GM12864 (cell line): ENCODE results near the gene UGT1A6.

ENCODE experiments used
- DNase-seq: peaks from one replicate; pipeline ENCODE4 v3.0.0-alpha.2; 2011; ENCODE audit warnings: low read depth
- H3K4me3 ChIP-seq: 2 replicates; pipeline ENCODE4 v1.5.1; 2011; ENCODE audit warnings: mild to moderate bottlenecking, low read depth, low read length, control low read depth
- TF ChIP-seq, protein P1 (sequence below): IDR thresholded peaks from 2 replicates; pipeline ENCODE4 v1.5.1; 2011; ENCODE audit warnings: low read depth, mild to moderate bottlenecking, moderate library complexity, low read length, control low read depth, inconsistent platforms; ENCODE audit errors: missing control alignments

The UGT1A6 gene

DNA sequence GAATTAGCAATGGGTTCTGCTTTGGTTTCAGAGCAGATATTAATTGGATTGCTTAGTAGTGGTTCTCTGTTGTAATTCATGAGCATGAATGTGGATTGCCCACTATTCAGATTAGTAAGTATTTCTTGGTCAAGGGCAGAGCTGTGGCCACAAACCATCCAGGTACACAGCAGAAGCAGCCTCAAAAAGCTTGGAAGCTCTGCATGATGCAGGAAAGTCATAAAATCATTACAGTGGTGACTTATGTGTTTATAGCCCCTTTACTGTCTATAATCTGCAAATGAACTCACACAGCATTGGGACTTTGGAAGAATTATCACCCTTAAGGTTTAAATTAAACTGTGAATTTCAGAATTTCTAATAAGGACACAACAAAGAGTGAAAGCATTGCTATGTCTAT lies 65.5 kb downstream of the UGT1A6 start:
- no peak for DNase-seq
- no peak overlapping the region for H3K4me3 ChIP-seq
- TF ChIP-seq, protein P1, sequence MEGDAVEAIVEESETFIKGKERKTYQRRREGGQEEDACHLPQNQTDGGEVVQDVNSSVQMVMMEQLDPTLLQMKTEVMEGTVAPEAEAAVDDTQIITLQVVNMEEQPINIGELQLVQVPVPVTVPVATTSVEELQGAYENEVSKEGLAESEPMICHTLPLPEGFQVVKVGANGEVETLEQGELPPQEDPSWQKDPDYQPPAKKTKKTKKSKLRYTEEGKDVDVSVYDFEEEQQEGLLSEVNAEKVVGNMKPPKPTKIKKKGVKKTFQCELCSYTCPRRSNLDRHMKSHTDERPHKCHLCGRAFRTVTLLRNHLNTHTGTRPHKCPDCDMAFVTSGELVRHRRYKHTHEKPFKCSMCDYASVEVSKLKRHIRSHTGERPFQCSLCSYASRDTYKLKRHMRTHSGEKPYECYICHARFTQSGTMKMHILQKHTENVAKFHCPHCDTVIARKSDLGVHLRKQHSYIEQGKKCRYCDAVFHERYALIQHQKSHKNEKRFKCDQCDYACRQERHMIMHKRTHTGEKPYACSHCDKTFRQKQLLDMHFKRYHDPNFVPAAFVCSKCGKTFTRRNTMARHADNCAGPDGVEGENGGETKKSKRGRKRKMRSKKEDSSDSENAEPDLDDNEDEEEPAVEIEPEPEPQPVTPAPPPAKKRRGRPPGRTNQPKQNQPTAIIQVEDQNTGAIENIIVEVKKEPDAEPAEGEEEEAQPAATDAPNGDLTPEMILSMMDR: no peak

DNA sequence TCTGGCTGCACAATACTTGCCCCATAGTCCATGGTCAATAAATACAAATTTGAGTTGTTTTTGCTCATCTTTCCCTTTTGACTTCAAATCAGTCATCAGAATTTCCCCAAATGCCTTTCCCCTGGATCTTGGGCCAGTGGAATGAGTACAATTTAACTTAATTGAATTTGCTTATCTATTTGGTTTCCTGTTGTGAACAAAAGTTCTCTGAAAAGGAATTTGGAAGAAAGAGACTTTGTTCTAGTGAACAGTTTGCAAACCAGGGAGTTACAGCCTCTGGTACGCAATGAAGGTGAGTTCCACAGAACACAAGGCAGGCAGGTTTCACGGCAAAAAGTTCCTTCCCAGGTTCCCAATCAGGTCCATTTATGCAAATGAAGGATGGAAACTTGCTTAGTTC lies 66.2 kb downstream of the UGT1A6 start:
- no peak for DNase-seq

DNA sequence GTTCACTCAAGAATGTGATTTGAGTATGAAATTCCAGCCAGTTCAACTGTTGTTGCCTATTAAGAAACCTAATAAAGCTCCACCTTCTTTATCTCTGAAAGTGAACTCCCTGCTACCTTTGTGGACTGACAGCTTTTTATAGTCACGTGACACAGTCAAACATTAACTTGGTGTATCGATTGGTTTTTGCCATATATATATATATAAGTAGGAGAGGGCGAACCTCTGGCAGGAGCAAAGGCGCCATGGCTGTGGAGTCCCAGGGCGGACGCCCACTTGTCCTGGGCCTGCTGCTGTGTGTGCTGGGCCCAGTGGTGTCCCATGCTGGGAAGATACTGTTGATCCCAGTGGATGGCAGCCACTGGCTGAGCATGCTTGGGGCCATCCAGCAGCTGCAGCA lies 67.4 kb downstream of the UGT1A6 start, which contains the start of gene UGT1A1:
Gene UGT1A1 (plus strand): TSS at position 228 of the 400 bp plus-strand sequence. CDS start 18 bp downstream, at position 246.
- H3K4me3 ChIP-seq: no peak within 1 kb of the TSS
- DNase-seq: no peak
- TF ChIP-seq, protein P1: no peak

More for the DNA sequence above, 66.2 kb downstream of the UGT1A6 start:
- H3K4me3 ChIP-seq: no peak overlapping the region
- TF ChIP-seq, protein P1: no peak

DNA sequence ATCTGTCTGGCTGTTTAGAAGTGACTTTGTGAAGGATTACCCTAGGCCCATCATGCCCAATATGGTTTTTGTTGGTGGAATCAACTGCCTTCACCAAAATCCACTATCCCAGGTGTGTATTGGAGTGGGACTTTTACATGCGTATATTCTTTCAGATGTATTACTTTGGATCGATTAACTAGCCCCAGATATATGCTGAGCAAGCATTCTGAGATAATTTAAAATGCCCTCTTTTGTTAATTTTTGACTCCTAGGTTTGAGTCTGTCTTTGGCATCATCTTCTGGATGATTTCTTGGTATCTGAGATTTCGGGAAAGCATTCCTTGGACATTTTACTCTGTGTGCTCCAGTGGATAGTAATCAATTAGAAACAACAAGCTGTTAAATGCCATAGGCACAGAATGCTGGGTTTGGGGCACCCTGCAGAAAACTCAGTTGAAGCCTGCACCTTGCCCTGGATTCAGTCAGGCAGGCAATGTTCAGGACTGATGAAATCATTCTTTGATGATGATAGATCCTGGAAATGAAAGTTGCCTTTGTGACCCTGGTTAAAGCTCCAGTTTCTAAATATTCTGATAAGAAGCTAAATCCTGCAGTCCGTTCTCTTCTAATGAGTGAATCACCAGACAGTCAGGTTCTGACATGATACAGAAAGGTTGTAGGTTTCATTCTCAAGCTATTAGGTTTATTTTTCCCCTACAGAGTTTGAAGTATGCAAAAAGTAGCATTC lies 68.5 kb downstream of the UGT1A6 start:
- TF ChIP-seq, protein P1: no peak
- no peak for DNase-seq
- H3K4me3 ChIP-seq: no peak overlapping the region

DNA sequence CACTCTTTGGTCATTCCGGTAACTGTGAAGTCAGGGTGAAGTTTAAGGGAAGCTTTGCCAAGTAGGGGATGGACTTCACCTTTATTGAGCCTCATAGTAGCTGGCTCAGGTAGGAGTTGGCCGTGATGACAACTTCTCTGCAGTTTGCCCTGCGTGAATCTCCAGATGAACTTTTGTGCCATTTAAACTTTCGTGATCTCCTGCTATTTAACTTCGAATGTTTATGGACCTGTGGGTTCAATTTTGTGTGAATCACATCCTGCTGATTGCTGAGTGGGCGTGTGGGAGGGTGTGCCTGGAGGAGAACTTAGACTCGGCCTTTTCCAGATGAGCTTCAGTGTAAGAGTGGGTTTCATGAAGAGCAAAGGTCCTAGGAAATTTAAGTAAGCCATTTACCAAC lies 71.6 kb downstream of the UGT1A6 start:
- no peak overlapping the region for H3K4me3 ChIP-seq
- DNase-seq: no peak
- TF ChIP-seq, protein P1: no peak

DNA sequence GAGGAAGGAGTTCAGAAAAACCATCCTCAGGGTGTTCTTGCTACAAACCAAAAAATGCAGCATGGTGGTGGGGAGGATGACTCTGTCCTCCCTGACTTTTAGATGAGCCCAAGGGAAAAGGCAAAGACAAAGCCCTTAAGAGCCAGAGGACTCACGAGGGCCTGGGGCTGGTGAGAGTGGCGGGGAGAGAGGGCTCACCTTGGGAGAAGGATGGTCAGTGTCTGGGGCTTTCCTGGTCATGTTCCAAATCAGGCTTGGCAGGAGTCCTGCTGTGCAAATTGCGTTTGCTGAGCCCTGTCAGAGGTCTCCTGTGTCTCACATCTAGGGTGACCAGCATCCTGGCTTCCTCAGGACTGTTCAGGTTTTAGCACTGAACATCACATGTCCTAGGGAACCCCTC lies 72.1 kb downstream of the UGT1A6 start:
- TF ChIP-seq, protein P1: no peak
- DNase-seq: no peak
- no peak overlapping the region for H3K4me3 ChIP-seq

DNA sequence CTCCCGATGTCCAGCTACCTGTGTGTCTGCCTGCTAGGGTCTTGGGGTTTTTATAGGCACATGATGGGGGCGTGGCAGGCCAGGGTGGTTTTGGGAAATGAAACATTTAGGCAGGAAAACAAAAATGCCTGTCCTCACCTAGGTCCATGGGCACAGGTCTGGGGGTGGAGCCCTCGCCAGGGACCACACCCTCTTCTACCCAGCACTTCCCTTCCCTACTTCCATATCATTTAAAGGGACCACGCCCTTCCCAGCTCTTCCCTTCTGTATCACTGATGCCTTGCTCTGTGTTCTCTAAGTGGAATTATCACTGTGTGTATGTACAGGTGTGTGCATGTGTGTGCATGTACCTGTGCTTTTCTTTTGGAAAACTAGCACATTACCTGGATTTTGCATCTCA lies 73.7 kb downstream of the UGT1A6 start:
- TF ChIP-seq, protein P1: no peak
- no peak overlapping the region for H3K4me3 ChIP-seq
- no peak for DNase-seq
